OCI-M2 (cell line): ENCODE data around the gene TBC1D19.
"Not testable (repeated sequence)": the region's sequence is repeated elsewhere in the genome, so short reads cannot be mapped to it uniquely, and the experiment has no call there.

ENCODE experiments used
- DNase-seq: peaks from one replicate; lab custom pipeline; 2025; ENCODE audit not compliant: unreplicated experiment; lab: John Stamatoyannopoulos, UW

TBC1D19 gene, protein sequence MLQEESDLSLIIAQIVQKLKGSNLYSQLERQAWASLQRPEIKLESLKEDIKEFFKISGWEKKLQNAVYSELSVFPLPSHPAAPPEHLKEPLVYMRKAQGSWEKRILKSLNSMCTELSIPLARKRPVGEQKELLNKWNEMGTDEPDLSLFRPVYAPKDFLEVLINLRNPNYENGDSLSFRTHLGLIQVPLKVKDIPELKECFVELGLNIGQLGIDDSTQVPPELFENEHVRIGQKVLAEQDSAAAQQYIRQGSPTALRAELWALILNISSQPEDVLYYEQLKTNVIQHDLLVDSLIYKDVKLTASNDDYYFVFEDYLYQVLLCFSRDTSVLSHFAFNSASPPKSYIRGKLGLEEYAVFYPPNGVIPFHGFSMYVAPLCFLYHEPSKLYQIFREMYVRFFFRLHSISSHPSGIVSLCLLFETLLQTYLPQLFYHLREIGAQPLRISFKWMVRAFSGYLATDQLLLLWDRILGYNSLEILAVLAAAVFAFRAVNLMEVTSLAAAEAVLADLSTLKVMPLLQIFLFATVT

DNA sequence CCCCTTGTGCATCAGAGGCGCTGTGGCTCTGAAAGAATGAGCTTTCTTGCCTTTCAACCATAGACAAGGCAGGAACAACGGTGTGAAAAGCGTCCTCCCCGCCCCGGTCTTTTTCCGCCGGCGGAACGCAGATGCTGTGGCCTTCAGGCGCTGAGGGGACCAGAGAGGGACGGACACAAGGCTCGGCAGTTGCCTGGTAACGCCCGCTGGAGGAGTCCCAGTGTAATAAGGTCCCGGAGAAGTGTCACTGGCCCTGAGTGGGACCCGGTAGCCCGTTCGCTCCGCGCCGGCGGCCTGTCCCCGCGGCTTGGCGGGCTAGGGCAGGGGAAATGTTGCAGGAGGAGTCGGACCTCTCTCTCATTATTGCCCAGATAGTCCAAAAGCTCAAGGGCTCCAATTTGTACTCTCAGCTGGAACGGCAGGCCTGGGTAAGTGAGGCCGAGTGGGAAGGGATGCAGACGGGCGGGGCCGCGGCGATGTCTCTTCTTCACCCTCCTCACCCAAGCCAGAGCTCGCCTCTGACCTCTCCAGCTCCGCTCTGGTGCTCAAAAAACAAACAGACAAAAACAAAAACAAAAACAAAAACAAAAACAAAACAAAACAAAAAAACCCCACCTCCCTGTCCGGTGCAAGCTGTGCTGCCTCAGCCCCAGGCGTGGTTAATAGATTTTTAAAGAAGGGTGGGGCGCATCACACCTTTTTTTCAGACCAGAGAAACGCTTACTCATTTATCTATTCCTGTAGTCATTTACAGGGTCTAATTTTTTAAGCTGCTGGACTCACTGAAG, at the start of gene TBC1D19:
TSS of gene TBC1D19 (plus strand) at position 220 of the 788 bp plus-strand sequence. CDS start at position 330, 110 bp downstream.
- peak; percentile 48 for DNase-seq

DNA sequence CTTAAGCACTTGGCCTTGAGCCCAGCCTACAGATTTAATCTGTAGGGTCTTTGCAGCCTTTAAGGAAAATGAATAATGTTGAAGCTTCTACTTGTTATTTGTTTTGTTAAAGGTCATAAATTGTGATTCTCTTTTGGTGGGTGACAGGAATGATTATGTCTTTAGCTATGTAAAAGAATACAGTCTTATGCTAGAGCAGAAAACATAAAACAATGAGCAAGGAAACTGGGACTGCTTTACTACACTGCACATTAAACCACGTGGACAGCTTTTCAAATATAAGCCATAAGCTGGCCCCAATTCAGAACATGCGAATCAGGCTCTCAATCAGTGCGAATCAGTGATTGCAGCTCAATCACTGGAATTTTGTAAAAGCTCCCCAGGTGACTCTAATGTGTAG, 40.9 kb upstream of the TBC1D19 start:
- DNase-seq = no peak

DNA sequence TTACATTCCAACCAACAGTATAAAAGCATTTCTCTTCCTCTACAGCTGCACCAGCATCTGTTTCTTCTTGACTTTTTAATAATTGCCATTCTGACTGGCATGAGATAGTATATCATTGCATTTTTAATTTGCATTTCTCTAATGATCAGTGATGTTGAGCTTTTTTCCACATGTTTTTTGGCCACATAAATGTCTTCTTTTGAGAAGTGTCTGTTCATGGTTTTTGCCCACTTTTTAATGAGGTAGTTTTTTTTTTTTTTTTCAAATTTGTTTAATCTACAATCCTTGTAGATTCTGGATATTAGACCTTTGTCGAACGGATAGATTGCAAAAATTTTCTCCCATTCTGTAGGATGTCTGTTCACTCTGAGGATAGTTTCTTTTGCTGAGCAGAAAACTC, 39.5 kb upstream of the TBC1D19 start:
- no peak for DNase-seq

DNA sequence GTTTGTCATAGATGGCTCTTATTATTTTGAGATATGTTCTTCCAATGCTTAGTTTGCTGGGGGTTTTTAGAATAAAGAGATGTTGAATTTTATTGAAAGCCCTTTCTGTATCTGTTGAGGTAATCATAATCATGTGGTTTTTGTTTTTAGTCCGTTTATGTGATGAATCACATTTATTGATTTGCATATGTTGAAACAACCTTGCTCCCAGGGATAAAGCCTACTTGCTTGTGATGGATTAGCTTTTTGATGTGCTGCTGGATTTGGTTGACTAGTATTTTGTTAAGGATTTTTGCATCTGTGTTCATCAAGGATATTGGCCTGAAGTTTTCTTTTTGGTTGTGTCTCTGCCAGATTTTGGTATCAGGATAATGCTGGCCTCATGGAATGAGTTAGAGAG, 35.5 kb upstream of the TBC1D19 start:
- not testable (repeated sequence) for DNase-seq

DNA sequence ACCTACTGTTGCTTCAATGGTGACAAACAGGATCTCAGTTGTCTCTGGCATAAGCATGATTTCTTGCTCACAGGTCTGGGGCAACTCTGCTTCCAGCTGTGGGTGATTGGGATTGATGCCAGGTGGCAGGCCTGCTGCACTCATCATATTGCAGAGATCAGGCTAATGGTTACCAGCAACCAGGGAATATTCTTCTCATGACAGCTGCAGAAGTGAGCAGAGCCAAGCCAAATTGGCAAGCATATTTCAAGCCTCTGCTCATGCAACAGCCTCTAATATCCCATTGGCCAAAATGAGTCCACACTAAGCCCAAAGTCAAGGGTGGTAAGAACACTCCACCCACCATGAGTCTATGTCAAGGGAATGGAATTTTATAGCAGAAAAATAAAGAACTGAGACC, 26.7 kb upstream of the TBC1D19 start:
- no peak for DNase-seq

DNA sequence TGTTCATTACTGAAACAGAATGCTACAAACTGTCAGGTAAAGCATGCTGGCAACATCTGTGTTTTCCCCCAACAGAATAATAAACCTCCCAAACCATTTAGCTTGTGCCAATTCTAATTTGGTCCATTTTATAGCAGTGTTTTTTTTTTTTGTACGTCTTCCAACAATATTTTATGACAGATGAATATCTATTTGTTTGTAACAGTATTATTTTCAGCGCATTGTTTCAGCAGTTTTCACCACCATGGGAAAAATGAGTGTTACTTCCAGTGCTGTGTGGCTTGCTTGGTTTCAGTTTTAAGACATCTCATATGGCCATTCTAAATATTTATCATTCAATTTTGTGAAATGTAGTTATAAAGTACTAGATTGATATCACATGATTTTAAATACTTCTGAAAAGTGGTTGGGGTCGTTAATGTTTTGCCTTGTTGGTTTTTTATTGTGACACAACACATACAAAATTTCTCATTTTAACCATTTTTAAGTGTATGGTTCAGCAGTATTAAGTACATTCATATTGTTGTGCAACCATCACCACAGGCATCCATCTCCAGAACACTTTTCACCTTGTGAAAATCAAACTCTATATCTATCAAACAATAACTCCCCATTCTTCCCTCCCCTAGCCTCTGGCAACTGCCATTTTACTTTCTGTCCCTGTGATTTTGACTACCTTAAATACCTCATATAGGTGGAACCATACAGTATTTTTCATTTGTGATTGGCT, 25.6 kb upstream of the TBC1D19 start:
- DNase-seq = no peak

DNA sequence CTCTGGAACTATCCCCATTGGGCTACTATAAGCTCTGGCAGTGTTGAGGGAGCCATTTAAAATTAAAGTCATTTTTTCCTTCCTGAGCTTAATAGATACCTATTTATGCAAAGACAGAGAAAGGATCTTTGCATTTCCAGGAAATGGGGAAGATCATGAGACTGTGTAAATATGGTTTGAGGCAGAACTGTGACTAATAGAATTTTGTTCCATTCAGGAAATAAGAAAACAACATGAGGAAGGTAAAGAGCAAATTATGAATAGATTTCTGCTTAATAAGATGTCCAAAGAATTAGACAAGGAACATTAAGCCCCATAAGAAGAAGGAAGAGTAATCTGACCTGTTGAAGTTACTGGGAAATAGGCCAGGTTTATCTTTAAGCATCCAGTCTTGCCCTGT, 17.8 kb upstream of the TBC1D19 start:
- DNase-seq = no peak

DNA sequence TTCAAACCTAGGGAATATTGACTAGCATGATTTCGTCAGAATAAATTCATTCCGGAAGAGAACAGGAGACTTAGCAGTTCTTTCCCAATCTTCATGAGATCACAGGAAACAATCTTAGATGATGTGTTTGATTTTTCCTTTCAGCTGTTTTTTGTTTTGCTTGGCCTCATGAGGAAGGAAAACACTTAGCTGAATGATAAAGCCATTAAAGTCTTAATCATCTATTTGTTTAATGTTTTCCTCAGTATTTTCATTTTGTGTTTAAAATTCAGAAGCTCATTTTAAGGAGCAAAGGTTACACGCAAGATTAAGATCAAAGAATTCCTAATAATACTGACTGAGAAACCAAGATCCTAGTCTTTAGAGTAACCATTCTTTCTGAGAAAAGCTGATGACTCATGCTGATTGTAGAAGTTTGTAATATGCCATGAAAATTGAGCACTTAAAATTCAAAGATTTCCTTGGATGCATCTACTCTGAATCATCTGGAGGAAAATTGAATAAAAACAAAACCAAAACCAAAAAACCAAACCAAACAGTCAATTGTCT, 15.4 kb upstream of the TBC1D19 start:
- no peak for DNase-seq

DNA sequence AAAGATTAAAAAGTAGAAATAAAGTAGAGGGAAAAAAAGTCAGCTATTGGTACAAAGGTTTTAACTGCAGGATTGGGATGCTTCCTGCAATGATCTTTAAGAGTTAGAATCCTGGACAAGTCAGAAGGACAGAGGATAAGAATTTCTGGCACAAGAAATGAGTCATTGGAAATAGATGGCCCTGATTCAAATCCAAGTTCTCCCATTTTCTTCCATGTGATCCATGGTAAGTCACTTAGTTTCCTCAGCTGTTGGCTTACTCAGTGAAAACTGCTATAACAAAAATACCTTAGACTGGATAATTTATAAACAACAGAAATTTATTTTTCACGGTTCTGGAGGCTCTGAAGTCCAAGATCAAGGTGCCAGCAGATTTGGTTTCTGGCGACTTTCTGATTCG, 13.3 kb upstream of the TBC1D19 start:
- no peak for DNase-seq

DNA sequence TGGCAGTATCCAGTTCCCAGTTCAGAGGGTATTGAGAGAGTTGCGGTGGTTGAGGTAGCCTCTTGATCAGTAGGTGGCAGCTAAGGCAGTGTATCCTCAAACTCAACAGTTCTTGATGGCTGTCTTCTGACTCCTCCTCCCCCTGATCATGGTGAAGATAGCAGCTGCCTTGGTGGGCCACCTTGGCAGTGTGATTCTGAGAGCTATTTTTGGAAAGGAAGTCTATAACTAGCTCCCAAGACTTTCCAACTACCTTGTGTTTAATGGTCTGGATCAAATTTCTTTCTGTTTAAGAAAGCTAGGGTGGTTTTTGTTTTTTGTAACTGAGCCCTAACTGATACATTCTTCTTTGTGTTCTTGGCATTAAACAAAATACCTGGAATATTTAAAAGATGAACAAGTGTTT, 10.5 kb upstream of the TBC1D19 start:
- DNase-seq = no peak

DNA sequence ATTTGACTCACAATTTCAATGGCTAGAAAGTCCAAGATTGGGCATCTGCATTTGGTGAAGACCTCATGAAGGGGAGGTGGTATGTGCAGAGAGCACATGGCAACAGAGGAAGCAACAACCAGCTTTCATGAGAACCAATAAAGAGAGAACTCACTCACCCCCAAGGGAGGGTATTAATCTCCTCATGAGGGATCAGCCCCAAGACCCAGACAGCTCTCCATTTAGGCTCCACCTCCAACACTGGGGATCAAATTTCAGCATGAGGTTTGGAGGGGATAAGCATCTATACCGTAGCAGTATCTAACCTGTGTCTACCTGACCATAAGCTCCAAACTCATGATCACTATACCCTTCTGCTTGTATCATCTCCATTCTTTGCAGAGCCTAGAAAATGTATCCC, 9.3 kb upstream of the TBC1D19 start:
- no peak for DNase-seq

DNA sequence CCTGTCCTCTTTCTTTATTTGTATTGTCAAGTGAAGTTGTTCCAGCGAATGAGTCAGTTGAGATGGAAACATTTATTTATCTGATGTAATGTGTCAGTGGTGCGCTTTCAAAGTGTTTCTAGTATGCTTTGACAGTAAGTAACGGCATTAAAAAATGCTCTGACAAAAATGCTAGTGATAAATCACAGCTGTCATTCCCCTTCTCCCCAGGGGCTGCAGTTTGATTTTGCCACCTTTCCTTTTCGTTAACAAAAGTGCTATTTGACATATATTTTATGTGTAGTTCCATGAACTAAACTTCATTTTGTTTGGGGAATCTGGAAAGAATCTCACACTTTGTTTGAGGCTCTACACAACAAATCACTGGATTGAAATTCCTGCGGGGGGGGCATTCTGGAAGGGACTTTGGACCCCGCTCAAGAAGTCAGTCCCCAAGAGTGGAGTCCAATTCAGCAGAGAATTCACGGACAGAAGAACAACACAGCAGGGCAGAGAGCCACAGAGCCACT, 7.6 kb upstream of the TBC1D19 start:
- no peak for DNase-seq

DNA sequence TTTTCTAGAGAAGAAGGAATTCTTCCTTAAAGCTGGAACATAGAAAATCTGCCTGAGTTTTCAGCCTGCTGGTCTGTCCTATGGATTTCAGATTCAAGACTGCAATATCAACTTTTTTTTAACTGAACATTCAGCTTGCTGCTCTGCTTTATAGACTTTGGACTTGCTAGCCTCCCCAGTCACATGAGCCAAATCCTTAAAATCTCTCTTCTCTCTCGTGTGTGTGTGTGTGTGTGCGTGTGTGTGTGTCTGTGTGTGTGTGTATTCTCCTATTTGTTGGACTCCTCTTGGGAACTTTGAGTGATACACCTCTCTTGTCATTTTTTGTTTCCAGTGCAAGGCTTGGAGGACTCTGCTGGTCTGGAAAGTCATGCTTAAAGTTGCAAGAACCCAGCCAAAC, 6.8 kb upstream of the TBC1D19 start:
- no peak for DNase-seq

DNA sequence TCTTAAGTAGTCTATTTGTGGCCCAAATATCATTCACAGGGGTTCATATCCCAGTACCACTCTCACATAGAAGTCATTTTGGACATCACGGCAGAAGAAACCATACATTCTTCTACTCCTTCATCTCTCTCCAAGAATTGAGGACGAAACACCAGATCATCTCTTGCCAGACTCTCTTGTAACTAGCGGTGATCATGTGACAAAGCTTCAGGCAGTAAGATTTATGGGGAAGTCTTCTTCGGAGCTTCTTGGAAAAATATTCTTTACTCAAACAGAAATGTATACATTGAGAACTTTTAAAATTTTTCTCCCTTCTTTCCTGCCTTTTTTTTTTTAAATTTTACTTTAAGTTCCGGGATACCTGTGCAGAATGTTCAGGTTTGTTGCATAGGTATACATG, 4.7 kb upstream of the TBC1D19 start:
- no peak for DNase-seq

DNA sequence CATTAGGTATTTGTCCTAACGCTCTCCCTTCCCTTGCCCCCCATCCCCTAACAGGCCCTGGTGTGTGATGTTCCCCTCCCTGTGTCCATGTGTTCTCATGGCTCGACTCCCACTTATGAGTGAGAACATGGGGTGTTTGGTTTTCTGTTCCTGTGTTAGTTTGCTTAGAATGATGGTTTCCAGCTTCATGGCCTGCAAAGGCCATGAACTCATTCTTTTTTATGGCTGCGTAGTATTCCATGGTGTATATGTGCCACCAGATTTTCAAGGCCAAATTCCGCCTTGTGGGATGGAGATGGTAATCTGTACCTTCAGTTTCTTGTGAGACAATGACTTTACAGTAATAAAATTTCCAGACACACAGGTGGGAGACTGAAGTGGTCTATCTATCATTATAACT, 2.5 kb upstream of the TBC1D19 start:
- not testable (repeated sequence) for DNase-seq

DNA sequence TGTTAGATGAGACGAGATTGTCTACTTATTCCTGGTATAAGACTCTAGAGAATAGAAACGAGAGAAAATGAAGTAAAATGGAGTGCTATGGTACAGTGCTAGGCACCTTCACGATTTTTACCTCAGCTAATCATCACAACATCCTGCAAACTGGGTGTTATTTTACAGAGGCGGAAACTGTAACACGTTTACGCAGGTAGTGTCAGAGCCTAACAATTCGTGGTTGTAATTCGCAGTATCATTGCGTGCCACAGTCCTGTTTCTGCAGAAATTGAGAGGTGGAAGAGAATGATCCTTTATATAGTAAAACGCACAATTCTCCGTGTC, 383 bp upstream of the TBC1D19 start:
- DNase-seq = no peak

DNA sequence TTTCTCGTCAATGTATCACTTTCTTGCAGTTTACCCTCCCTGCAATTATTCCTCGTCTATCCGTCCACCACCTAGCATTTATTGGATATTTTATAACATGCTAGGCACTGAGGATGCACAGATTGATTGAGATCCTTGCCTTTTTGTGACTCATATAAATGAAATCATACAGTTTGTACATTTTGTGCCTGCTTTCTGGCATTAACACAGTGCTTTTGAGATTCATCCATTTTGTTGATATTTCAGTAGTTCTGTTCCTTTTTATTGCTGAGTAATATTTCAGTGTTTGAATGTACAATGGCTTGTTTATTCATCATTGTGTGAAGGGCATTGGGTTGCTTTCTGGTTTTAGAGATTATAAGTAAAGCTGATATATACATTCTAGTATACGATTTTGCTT, 841 bp downstream of the TBC1D19 start:
- DNase-seq = no peak

DNA sequence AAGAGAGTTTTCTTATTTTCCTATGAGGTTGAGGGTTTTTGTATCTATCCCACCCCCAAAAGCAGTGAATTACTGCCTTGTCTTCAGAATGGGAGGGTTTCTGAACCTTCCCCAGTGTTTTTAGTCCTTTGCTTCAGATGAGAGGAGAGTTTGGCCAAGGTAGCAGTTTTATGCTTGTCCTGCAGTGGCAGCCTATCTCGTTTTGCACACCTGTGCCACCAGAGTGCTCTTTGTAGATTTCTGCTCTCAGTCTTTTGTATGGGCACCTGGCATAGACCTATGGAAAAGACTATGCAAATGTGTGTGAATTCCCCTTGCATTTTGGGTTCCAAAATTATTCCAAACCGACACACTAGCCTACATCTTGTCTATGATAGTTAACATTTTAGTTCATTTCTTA, 5.8 kb downstream of the TBC1D19 start:
- no peak for DNase-seq

DNA sequence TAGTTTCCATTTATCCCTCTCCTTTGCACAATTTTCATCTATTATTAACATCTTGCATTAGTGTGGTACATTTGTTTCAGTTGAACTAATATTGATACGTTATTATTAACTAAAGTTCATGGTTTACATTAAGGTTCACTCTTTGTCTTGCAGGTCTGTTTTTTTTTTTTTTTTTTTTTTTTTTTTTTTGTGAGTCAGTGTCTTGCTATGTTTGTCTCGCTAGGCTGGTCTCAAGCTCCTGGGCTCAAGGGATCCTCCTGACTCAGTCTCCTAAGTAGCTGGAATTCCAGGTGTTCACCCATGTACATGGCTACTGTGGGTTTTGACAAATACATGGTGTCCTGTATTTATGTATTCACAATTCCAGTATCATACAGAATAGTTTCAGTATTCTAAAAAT, 6.8 kb downstream of the TBC1D19 start:
- DNase-seq = no peak

DNA sequence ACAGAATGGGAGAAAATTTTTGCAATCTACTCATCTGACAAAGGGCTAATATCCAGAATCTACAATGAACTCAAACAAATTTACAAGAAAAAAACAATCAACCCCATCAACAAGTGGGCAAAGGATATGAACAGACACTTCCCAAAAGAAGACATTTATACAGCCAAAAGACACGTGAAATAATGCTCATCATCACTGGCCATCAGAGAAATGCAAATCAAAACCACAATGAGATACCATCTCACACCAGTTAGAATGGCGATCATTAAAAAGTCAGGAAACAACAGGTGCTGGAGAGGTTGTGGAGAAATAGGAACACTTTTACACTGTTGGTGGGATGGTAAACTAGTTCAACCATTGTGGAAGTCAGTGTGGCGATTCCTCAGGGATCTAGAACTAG, 9.7 kb downstream of the TBC1D19 start:
- DNase-seq = not testable (repeated sequence)

DNA sequence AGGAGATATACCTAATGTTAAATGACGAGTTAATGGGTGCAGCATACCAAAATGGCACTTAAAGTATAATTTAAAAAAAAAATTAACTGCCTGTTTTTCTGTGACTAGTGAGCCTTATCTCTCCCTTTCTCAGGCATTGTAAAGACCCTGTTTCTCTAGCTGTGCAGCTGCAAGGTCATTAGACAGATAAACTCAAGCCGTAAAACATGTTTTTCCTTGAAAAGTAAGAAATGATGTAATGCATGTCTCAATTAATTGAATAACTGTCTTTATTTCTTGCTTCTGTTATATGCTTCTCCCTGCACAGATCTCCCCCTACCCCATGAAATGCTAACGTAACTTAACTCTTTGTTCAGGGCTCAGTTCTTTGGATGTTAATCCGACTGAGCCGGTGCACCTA, 10.5 kb downstream of the TBC1D19 start:
- DNase-seq = no peak
